Hypothalamus (tissue), 51 donors: ENCODE data around the gene ZNF618.
"Not testable (repeated sequence)": the region's sequence is repeated elsewhere in the genome, so short reads cannot be mapped to it uniquely, and the experiment has no call there.

Experiments
- DNase-seq, 51 donors: peaks; one replicate each; lab custom pipeline; 2025; lab: John Stamatoyannopoulos, UW

The ZNF618 gene

DNA sequence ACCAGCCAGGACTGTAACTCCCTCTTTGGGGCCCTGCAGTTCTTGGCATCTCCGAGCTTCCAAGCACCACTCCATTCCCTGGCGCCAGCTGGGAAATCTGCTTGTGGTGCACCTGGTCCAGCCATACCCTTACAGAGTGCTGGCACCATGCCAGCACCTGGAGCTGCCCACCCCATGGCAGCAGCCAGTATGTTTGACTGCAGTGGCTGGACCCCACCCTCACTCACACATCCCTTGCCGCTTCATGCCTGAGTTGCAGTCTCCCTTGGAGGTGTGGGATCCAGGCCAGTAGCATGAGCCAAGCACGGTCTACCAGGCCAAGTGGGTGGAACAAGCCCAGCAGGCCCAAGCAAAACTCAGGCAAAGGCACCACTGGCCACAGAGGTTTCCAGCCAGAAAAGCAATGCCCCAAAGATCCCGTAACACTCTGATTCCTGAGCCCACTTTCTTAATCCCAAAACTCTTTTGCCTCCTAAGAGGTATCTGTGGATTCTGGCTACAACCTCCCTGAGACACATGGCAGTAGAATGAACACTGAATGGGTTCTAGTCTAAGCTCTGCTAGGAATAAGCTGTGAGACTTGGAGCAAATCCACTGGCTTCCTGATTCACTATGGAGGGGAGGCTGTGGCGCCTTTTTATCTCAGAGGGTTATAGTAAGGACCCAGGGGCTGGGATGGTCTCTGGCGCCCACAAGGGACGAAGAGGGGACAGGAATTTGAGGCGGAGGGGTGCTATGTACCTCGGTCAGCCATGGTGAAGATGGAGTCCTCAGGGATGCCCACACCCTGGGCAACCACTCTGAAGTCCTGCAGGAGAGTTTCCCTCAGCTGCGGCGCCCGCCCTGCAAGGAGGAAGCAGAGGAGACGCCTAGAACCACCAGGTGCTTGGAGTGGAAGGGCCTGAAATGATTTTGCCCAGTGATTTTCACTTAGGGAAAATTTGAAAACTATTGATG is 196.4 kb downstream of the ZNF618 start:
- DNase-seq = peak in 29 of 51 donors; percentile 4 to 62 (median 32)

DNA sequence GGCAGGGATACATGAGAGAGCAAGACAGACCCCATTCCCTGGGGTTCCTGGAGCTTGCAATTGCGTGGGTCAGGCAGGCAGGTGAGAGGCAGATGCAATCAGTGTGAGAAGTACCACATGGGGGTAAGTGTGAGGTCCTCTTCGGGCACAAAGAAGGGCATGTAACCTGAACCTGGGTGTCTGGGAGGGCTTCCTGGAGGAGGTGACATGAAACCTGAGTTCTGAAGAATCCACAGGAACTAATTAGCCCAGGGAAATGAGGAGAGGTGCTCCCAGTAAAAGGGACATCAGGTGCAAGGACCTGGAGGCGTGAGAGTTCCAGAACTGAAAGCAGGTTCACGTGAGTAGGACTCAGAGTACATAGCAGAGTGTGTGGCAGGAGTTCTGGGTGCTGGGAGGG is 199.5 kb downstream of the ZNF618 start:
- no peak for DNase-seq

GRCh38 chr9:114076237-114077161 is 200.4 kb downstream of the ZNF618 start:
- DNase-seq = no peak

- no peak for DNase-seq
These were observed 201.2 kb downstream of the ZNF618 start for GRCh38 chr9:114077162-114077837.

- no peak for DNase-seq
These were observed 202.1 kb downstream of the ZNF618 start, which contains the start of gene AMBP for GRCh38 chr9:114078021-114078780. Gene AMBP (minus strand): TSS chr9:114078300. CDS start chr9:114078209, 91 bp downstream.

DNA sequence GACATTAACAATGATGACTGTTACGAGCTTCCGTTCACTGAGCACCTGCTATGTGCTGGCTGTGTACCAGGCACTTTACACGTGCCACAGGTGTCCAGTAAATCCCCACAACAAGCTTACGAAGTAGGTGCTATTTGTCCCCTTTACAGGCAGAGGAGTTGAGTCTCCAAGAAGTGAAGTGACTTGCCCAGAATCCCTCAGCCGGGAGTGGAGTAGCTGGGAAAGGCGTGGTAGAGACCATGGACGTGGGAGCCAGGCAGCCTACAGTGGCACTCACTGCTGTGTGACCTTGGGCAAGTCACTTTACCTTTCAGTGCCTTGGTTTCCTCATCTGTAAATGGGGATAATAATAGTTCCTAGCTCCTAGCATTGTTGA is 202.7 kb downstream of the ZNF618 start:
- DNase-seq = no peak

DNA sequence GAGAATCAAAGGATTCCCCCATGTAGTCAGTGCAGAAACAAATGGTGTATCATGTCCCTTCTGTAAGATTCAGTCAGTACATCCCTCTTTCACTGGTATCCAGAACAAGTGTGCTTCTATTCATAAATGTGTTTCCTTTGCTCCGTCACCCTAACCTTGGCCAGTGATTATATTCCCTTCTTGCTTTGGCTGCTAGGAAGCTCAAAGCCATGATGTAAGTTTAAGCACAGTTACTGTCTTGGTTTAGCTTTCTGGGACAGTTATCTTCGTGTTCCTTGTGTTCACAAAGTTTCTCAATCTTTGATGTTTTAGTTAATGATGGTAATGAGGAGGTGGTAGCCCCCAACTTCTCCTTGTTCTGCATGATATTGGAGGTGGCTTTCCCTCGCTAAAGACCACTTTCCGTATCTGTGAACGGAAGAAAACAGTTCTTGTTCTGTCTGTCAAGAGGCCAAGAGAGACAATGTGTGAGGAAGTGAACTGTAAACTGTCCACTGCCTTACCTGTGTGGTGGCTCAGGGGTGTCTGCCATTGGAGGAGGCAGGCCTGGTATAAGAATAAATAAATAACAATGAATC is 204.2 kb downstream of the ZNF618 start:
- no peak for DNase-seq

- no peak for DNase-seq
These were observed 204.8 kb downstream of the ZNF618 start for GRCh38 chr9:114080773-114081440.

DNA sequence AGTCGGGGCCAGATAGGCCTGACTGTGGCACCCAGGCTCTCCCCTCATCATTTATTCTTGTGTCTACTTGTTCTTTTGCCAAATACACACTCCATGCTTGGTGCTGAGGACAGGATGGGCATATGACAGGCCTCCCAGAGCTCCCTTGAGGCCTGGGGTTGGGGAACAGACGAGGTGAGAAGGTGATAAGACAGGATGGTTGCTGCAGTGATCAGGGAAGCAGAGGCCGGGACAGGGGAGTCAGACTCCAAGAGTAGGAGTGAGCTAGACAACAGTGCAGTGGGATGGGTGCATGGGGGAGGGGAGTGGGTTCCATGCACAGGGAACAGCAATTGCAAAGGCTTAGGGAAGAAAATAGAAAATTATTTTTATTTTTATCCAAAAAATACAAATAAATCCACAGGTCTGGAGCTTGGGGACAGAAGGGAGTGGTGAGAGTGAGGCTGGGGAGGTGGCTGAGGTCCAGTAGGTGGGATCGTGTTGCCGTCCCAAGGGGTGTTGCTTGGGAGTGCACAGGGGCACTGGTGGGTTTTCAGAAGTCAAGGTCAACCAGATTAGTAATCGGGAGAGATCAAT is 205.4 kb downstream of the ZNF618 start:
- no peak for DNase-seq

DNA sequence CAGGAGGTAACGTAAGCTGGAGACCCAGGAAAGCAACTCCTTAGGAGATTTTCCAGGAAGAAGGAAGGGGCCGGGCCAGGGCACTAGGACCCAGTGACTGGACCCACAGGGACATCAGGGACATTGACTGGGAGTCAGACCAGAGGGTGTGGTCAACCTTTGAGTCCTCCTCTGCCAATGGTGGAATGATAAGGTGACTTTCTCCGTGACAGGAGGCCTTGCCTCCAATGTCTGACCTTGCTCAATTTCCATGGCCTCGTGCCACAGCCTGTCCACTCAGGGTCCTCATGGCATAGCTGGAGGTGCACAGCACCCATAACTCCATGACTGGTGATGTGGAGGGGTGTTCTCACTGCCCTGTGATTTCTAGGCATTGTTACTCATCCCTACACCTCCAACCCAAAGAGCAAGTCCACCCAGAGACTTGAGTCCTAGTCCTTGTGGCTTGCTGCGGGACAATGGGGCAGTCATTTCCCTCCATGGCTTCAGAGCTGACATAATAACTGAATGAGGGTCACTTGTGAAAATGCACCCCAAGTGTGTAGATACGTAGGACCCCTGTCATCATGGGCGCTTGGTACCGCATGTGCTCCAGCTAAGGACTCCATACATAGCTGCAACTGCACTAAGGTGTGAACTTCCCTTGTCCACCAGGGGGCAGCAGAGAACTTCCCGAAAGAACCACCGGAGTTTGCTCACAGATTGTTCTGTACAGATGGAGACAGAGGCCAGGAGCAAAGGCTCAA is 206.1 kb downstream of the ZNF618 start:
- peak in 50 of 51 donors; percentile 12 to 97 (median 70) for DNase-seq

- DNase-seq = not testable (repeated sequence)
These were observed 206.8 kb downstream of the ZNF618 start for GRCh38 chr9:114082763-114083412.

DNA sequence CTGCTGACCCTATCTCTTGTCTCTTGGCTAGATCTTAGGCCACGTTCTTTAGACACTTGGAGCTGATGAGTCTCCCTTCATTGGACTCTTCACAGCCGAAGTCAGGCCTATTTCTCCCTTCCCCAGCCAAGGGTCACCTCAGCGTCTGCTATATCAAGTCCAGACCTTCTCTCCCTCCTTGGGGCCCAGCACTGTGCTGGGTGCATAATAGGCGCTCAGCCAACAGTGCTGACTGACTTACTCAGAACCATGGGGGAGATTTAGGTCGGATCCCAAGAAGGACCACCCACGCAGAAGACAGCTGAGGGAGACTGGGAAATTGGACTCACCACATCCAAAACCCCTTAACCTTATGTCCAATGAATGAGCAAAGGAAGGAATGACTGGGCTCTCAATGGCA is 207.6 kb downstream of the ZNF618 start:
- DNase-seq = no peak

GRCh38 chr9:114084282-114085073 is 208.4 kb downstream of the ZNF618 start:
- DNase-seq = no peak

DNA sequence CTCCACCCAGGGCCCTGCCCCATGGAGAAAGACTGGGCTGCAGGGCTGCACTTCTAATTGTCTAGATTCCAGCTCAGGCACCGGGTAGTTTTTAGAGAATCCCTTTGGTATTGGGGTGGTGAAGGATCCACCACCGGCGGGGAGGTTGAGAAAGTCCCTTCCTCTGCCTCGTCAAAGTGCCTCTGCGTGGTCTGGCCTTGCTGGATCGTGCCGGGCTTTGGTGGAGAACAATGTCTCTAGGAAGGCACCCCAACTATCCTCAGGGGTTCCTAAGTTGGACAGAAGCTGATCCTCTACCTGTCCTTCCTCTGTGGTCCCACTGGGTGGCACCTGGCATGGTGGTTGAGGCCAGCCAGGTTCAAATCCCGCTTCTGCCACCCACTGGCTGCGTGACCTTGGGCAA is 209.3 kb downstream of the ZNF618 start:
- DNase-seq = no peak

DNA sequence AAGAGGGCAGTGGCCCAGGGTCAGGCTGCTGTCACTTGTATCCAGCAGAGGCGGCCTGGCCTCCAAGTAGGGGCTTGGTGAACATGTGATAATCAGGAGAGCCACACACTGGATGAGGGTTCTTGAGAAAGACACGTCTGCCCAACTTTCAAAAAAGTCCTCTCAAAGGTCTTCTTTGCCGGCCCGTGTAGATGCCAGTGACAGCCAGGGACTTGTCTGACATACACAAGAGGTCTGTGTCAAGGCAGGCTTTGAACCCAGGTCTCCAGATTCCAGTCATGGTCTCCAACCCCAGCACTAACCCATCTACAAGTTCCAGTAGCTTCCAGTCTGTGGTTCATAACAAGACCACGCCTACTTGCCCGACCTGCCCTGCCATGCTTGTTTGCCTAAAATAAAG is 209.9 kb downstream of the ZNF618 start:
- DNase-seq = no peak

DNA sequence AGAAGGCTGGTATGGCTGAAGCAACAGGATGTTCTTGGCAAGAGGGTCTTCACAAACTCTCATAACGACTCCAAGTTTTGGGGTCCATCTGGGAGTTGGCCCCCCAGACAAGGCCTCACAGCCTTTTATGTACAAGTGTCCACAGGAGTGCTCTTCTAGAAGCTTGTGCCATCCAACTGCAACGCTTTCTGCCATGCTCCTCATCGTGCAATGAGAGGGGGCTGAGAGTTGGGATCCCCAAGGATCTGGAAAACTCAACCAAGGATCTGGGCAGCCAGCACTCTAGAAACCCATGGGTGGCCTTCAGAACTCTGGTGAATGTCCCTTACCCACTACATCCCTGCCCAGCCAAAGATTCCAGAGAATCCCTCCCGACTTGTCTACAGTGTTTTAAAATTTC is 210.5 kb downstream of the ZNF618 start:
- no peak for DNase-seq

DNA sequence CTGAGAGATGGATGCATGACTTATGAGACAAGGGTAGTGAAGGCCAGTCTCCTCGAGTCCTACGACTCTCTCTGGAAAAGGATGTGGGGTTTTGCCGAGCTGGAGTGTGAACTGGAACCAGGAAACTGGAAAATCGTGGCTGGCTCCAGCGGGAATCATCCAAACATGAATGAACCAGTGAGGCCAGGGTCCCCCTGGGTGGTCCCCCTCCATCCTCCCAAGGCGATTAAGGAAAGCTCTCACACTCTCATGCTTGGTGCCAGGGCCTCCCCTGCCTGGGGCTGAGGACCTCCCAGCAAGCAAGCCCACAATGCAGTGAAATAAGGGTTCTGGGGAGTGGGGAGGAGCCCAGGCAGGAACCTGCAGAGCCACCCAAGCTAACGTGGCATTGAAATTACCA is 211.6 kb downstream of the ZNF618 start:
- no peak for DNase-seq
